Osteoblast (primary cell): ENCODE data around the gene SKAP1. TPM values are rescaled to one million over a fixed set of nuclear protein-coding genes. Genes with fewer than 3 reads are reported as not detected.

ENCODE experiments used
- DNase-seq: peaks from one replicate; pipeline ENCODE4 v3.0.0; 2011; ENCODE audit warnings: low spot score, mixed read lengths; ENCODE audit not compliant: insufficient read length; ENCODE audit errors: missing footprints
- H2AFZ ChIP-seq: 2 replicates; pipeline ENCODE4 v1.6.0; 2011; ENCODE audit warnings: mild to moderate bottlenecking, low read length
- H3K27ac ChIP-seq: 2 replicates; pipeline ENCODE4 v1.5.1; 2011; ENCODE audit warnings: mild to moderate bottlenecking, low read depth, low read length, moderate library complexity
- H3K27me3 ChIP-seq: 2 replicates; pipeline ENCODE4 v1.6.0; 2012; ENCODE audit warnings: mild to moderate bottlenecking, control low read depth, inconsistent platforms, low read length, moderate library complexity; ENCODE audit not compliant: insufficient read depth
- H3K36me3 ChIP-seq: 2 replicates; pipeline ENCODE4 v1.5.1; 2011; ENCODE audit warnings: mild to moderate bottlenecking, low read length, control low read depth, moderate library complexity; ENCODE audit not compliant: insufficient read depth
- H3K4me1 ChIP-seq: 2 replicates; pipeline ENCODE4 v1.5.1; 2011; ENCODE audit warnings: mild to moderate bottlenecking, low read length, control low read depth, moderate library complexity; ENCODE audit not compliant: insufficient read depth
- H3K4me2 ChIP-seq: 2 replicates; pipeline ENCODE4 v1.6.0; 2011; ENCODE audit warnings: mild to moderate bottlenecking, low read length; ENCODE audit not compliant: insufficient read depth
- H3K4me3 ChIP-seq: fragments of 200-600 bp; sonication (generic); 3 replicates; pipeline ENCODE4 v1.5.1; 2012; ENCODE audit warnings: mild to moderate bottlenecking, low read length, inconsistent platforms; ENCODE audit not compliant: insufficient read depth
- H3K79me2 ChIP-seq: 2 replicates; pipeline ENCODE4 v1.6.0; 2012; ENCODE audit warnings: mild to moderate bottlenecking, low read length, control low read depth, inconsistent platforms; ENCODE audit not compliant: insufficient read depth
- H3K9me3 ChIP-seq: 2 replicates; pipeline ENCODE4 v1.5.1; 2011; ENCODE audit warnings: low read depth, low read length, control low read depth
- H4K20me1 ChIP-seq: 2 replicates; pipeline ENCODE4 v1.6.0; 2012; ENCODE audit warnings: mild to moderate bottlenecking, low read length, control low read depth; ENCODE audit not compliant: insufficient read depth
- total RNA-seq: library from RNA; depleted of rRNA; stranded (reverse); fragments of >200 nt; gene quantifications from 2 replicates; pipeline ENCODE4 v1.2.3, GENCODE V29; 2012
- TF ChIP-seq, protein P1 (sequence below): IDR thresholded peaks from 2 replicates; pipeline ENCODE4 v1.5.1; 2011; ENCODE audit warnings: mild to moderate bottlenecking, low read depth, low read length, moderate library complexity; ENCODE audit errors: extremely low read depth

The SKAP1 gene
- total RNA-seq, 1 donor, result not detected

- Histone ChIP-seq H4K20me1 (no peaks in the 10 kb centered on the region), H3K9me3 (no peaks in the 10 kb centered on the region), H3K79me2 (no peaks in the 10 kb centered on the region), H3K27ac (no peak overlapping the region), H2AFZ (no peak overlapping the region), H3K27me3 (peaks cover 53% of the 10 kb centered on the region), H3K36me3 (no peaks in the 10 kb centered on the region), H3K4me2 (no peak overlapping the region), H3K4me3 (no peak overlapping the region), H3K4me1 (no peaks in the 10 kb centered on the region)
- DNase-seq, result no peak
- TF ChIP-seq, protein P1, sequence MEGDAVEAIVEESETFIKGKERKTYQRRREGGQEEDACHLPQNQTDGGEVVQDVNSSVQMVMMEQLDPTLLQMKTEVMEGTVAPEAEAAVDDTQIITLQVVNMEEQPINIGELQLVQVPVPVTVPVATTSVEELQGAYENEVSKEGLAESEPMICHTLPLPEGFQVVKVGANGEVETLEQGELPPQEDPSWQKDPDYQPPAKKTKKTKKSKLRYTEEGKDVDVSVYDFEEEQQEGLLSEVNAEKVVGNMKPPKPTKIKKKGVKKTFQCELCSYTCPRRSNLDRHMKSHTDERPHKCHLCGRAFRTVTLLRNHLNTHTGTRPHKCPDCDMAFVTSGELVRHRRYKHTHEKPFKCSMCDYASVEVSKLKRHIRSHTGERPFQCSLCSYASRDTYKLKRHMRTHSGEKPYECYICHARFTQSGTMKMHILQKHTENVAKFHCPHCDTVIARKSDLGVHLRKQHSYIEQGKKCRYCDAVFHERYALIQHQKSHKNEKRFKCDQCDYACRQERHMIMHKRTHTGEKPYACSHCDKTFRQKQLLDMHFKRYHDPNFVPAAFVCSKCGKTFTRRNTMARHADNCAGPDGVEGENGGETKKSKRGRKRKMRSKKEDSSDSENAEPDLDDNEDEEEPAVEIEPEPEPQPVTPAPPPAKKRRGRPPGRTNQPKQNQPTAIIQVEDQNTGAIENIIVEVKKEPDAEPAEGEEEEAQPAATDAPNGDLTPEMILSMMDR, result no peak
These were observed 171.7 kb downstream of the SKAP1 start for GRCh38 chr17:48258331-48258730.

DNA sequence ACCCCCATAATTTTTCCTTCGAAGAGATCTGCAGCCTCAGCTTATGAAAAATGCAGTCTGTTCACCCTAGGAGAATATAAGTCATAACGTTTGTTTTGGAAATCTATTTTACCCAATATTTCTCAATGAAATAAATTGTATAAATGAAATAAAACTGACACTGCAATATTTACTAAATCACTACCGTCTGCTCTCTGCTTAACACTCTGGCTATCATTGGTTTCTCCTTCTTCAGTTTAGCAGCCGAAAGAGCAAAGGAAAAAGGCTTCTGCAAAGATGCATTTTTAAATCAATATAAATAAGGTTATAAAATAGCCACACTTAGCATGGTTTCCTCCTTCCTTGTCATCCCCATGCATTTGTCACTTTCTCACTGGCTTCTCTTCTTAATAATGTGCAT, 174.3 kb downstream of the SKAP1 start:
- H3K79me2 ChIP-seq, result no peaks in the 10 kb centered on the region
- peaks cover 79% of the 10 kb centered on the region for H3K27me3 ChIP-seq
- no peak overlapping the region for H3K27ac ChIP-seq
- no peak overlapping the region for H2AFZ ChIP-seq
- H3K4me1 ChIP-seq, result no peaks in the 10 kb centered on the region
- H4K20me1 ChIP-seq, result no peaks in the 10 kb centered on the region
- H3K4me3 ChIP-seq, result no peak overlapping the region
- no peaks in the 10 kb centered on the region for H3K36me3 ChIP-seq
- no peak for DNase-seq
- no peaks in the 10 kb centered on the region for H3K9me3 ChIP-seq
- TF ChIP-seq, protein P1, result no peak
- no peak overlapping the region for H3K4me2 ChIP-seq

GRCh38 chr17:48254896-48255295, 175.1 kb downstream of the SKAP1 start:
- DNase-seq, result no peak
- TF ChIP-seq, protein P1, result no peak
- Histone ChIP-seq H3K4me2 (no peak overlapping the region), H3K9me3 (no peaks in the 10 kb centered on the region), H3K27ac (no peak overlapping the region), H3K4me3 (no peak overlapping the region), H3K27me3 (peaks cover 83% of the 10 kb centered on the region), H2AFZ (no peak overlapping the region), H3K79me2 (no peaks in the 10 kb centered on the region), H3K4me1 (no peaks in the 10 kb centered on the region), H4K20me1 (no peaks in the 10 kb centered on the region), H3K36me3 (no peaks in the 10 kb centered on the region)

DNA sequence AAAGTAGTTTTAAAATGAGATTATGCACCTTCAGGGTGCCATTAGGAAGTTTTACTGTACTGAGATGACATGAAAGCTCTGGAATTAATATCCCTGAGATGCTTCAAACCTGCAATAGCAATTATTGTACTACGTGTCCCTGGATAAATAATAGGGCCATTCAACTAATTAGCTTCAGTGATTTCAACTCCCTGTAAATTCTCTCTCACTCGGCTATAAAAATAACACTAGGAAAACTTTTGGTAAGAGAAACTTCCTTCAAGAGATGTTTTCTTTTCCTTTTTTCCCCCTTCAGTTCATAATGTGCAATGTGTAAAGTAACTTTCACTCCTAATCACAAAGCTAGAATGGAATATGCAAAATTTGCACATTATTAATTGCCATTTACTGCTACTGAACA, 176.0 kb downstream of the SKAP1 start:
- no peaks in the 10 kb centered on the region for H3K4me1 ChIP-seq
- no peaks in the 10 kb centered on the region for H4K20me1 ChIP-seq
- H2AFZ ChIP-seq, result no peak overlapping the region
- no peaks in the 10 kb centered on the region for H3K9me3 ChIP-seq
- no peaks in the 10 kb centered on the region for H3K79me2 ChIP-seq
- no peak for DNase-seq
- H3K4me2 ChIP-seq, result no peak overlapping the region
- no peak overlapping the region for H3K4me3 ChIP-seq
- H3K27ac ChIP-seq, result no peak overlapping the region
- TF ChIP-seq, protein P1, result no peak
- peaks cover 82% of the 10 kb centered on the region for H3K27me3 ChIP-seq
- no peaks in the 10 kb centered on the region for H3K36me3 ChIP-seq
